ENCODE data around the gene HAUS6.
"Not testable (repeated sequence)": the region's sequence is repeated elsewhere in the genome, so short reads cannot be mapped to it uniquely, and the experiment has no call there.

DNA sequence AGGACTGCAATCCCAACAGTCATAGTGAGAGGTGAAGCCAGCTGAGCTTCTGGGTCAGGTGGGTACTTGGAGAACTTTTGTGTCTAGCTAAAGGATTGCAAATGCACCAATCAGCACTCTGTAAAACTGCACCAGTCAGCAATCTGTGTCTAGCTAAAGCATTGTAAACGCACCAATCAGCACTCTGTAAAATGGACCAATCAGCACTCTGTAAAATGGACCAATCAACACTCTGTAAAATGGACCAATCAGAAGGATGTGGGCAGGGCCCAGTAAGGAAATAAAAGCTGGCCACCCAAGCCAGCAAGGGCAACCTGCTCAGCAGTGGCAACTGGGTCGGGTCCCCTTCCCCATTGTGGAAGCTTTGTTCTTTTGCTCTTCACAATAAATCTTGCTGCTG, 81.1 kb downstream of the HAUS6 start:
- TF ChIP-seq PAX5 (IDR thresholded peaks at IDR 0.05; ENCODE audit: insufficient read depth, low read length, severe bottlenecking); POLR2AphosphoS5 (IDR thresholded peaks at IDR 0.05; ENCODE audit: low read depth, low read length); POLR2A (IDR thresholded peaks at IDR 0.05; ENCODE audit: low read depth, low read length): not testable (repeated sequence)

Measured in GM12891 (cell line).